ENCODE data around the gene SEC24C. TPM values are rescaled to one million over a fixed set of nuclear protein-coding genes. Genes with fewer than 3 reads are reported as not detected.

Gene SEC24C
- total RNA-seq, 5 donors from 2014 or later (not counting 1 experiment from before 2014, with no cell fraction given): 77.7 to 107 (median 92.2) TPM

GRCh38 chr10:73750819-73751218 is 6.6 kb downstream of the SEC24C start:
- Histone ChIP-seq H3K27me3 (replicated peaks in 1 of 2; ENCODE audit: control insufficient read depth in 2 of 2, extremely low read depth in 1 of 2, insufficient read depth in 2 of 2, low read length in 1 of 2) (no peaks in the 10 kb centered on the region), H3K4me3 (ENCODE audit: control insufficient read depth in 1 of 2, extremely low read depth in 1 of 2, low read length in 1 of 2) (no peak overlapping the region), H3K4me1 (ENCODE audit: control insufficient read depth in 1 of 2, extremely low read depth in 1 of 2, insufficient read depth in 2 of 2, low read length in 2 of 2) (peaks cover 3 to 16% of the 10 kb centered on the region in 2 experiments), H3K27ac (ENCODE audit: low read length) (no peak overlapping the region), H3K9me3 (no peaks in the 10 kb centered on the region), H3K36me3 (ENCODE audit: control insufficient read depth in 2 of 2, extremely low read depth in 1 of 2, insufficient read depth in 1 of 2, low read length in 1 of 2) (peaks cover 21 to 77% of the 10 kb centered on the region in 2 donors)
- WGBS (ENCODE audit: insufficient coverage): no CpG with 5 or more reads among the region's 1 CpG
- H3K36me3 Mint-ChIP-seq: peaks cover 47% of the 10 kb centered on the region
- ATAC-seq (replicated peaks in 1 of 4) (no peak), DNase-seq (no peak)
- CTCF ChIA-PET: no interaction called here
- POLR2A ChIA-PET: interaction anchor here in 1 of 2 donors (0.5 kb wide), 1 partner anchor 1668 kb away, joined by 3 read pairs; no protein-coding TSS in a partner anchor
- peaks cover 37 to 52% (median 46%) of the 10 kb centered on the region in 3 donors for H3K4me1 Mint-ChIP-seq
- no peak overlapping the region for H3K4me3 Mint-ChIP-seq
- no peaks in the 10 kb centered on the region for H3K9me3 Mint-ChIP-seq
- H3K27me3 Mint-ChIP-seq: no peaks in the 10 kb centered on the region
- no peak overlapping the region for H3K27ac Mint-ChIP-seq

- POLR2A ChIA-PET: interaction anchor here in 1 of 2 donors (0.9 to 1.3 kb wide), 2 partner anchors 9 to 18 kb away, joined by 3 read pairs; no protein-coding TSS in a partner anchor
- Mint-ChIP-seq H3K27ac (peak overlapping the region in 1 of 2 donors; percentile 79), H3K9me3 (no peaks in the 10 kb centered on the region), H3K36me3 (peaks cover 55% of the 10 kb centered on the region), H3K4me3 (no peak overlapping the region), H3K4me1 (peaks cover 43 to 56% (median 49%) of the 10 kb centered on the region in 3 donors), H3K27me3 (no peaks in the 10 kb centered on the region)
- WGBS (ENCODE audit: insufficient coverage): 89% methylated on average over 1 of the region's 1 CpG
- Histone ChIP-seq H3K27me3 (replicated peaks in 1 of 2; ENCODE audit: control insufficient read depth in 2 of 2, extremely low read depth in 1 of 2, insufficient read depth in 2 of 2, low read length in 1 of 2) (no peaks in the 10 kb centered on the region), H3K9me3 (no peaks in the 10 kb centered on the region), H3K36me3 (ENCODE audit: control insufficient read depth in 2 of 2, extremely low read depth in 1 of 2, insufficient read depth in 1 of 2, low read length in 1 of 2) (peaks cover 17 to 65% of the 10 kb centered on the region in 2 donors), H3K4me3 (ENCODE audit: control insufficient read depth in 1 of 2, extremely low read depth in 1 of 2, low read length in 1 of 2) (no peak overlapping the region), H3K4me1 (ENCODE audit: control insufficient read depth in 1 of 2, extremely low read depth in 1 of 2, insufficient read depth in 2 of 2, low read length in 2 of 2) (peaks cover 2 to 33% of the 10 kb centered on the region in 2 experiments), H3K27ac (ENCODE audit: low read length) (no peak overlapping the region)
- no peak for ATAC-seq (replicated peaks in 1 of 4)
- CTCF ChIA-PET: interaction anchor here in 1 of 2 donors (0.6 kb wide), 1 partner anchor 1264 kb away, joined by 8 read pairs; no protein-coding TSS in a partner anchor
- no peak for DNase-seq
These were observed 12.0 kb downstream of the SEC24C start for GRCh38 chr10:73756183-73756582.

GRCh38 chr10:73758704-73759511 is 14.7 kb downstream of the SEC24C start:
- Histone ChIP-seq H3K27me3 (replicated peaks in 1 of 2; ENCODE audit: control insufficient read depth in 2 of 2, extremely low read depth in 1 of 2, insufficient read depth in 2 of 2, low read length in 1 of 2) (no peaks in the 10 kb centered on the region), H3K27ac (ENCODE audit: low read length) (peak overlapping the region; percentile 83), H3K4me1 (ENCODE audit: control insufficient read depth in 1 of 2, extremely low read depth in 1 of 2, insufficient read depth in 2 of 2, low read length in 2 of 2) (peaks cover 2 to 54% of the 10 kb centered on the region in 2 experiments), H3K36me3 (ENCODE audit: control insufficient read depth in 2 of 2, extremely low read depth in 1 of 2, insufficient read depth in 1 of 2, low read length in 1 of 2) (peaks cover 2 to 65% of the 10 kb centered on the region in 2 donors), H3K9me3 (no peaks in the 10 kb centered on the region), H3K4me3 (ENCODE audit: control insufficient read depth in 1 of 2, extremely low read depth in 1 of 2, low read length in 1 of 2) (no peak overlapping the region)
- H3K9me3 Mint-ChIP-seq: no peaks in the 10 kb centered on the region
- peak overlapping the region; percentile 8 to 42 (median 32) for H3K4me3 Mint-ChIP-seq
- DNase-seq (peak in 9 of 35 experiments; percentile 13 to 66 (median 31)), ATAC-seq (replicated peaks in 1 of 4) (peak in 2 of 4 experiments; percentile 24 to 27)
- POLR2A ChIA-PET: interaction anchor here (0.6 to 1.9 kb wide), 8 partner anchors 10 to 663 kb away, joined by 3 to 15 read pairs (median 4); a partner anchor contains a TSS
- H3K4me1 Mint-ChIP-seq: peaks cover 47 to 67% (median 54%) of the 10 kb centered on the region in 3 donors
- no peaks in the 10 kb centered on the region for H3K27me3 Mint-ChIP-seq
- H3K36me3 Mint-ChIP-seq: peaks cover 58% of the 10 kb centered on the region
- whole genome bisulfite sequencing (ENCODE audit: insufficient coverage): 71% methylated on average over 9 of the region's 9 CpGs
- H3K27ac Mint-ChIP-seq: peak overlapping the region; percentile 71 to 92
- CTCF ChIA-PET: interaction anchor here in 1 of 2 donors (0.6 to 1.8 kb wide), 9 partner anchors 10 to 1161 kb away, joined by 3 to 6 read pairs (median 4); a partner anchor contains a TSS

- Histone ChIP-seq H3K36me3 (ENCODE audit: control insufficient read depth in 2 of 2, extremely low read depth in 1 of 2, insufficient read depth in 1 of 2, low read length in 1 of 2) (peaks cover 2 to 66% of the 10 kb centered on the region in 2 donors), H3K4me1 (ENCODE audit: control insufficient read depth in 1 of 2, extremely low read depth in 1 of 2, insufficient read depth in 2 of 2, low read length in 2 of 2) (peaks cover 2 to 56% of the 10 kb centered on the region in 2 experiments), H3K27me3 (replicated peaks in 1 of 2; ENCODE audit: control insufficient read depth in 2 of 2, extremely low read depth in 1 of 2, insufficient read depth in 2 of 2, low read length in 1 of 2) (no peaks in the 10 kb centered on the region), H3K4me3 (ENCODE audit: control insufficient read depth in 1 of 2, extremely low read depth in 1 of 2, low read length in 1 of 2) (no peak overlapping the region), H3K9me3 (no peaks in the 10 kb centered on the region), H3K27ac (ENCODE audit: low read length) (peak overlapping the region; percentile 83)
- H3K4me3 Mint-ChIP-seq: peak overlapping the region; percentile 8 to 42 (median 32)
- ChIA-PET POLR2A (interaction anchor here (0.6 to 1.9 kb wide), 5 partner anchors 9 to 664 kb away, joined by 3 to 15 read pairs (median 4); a partner anchor contains a TSS), CTCF (interaction anchor here in 1 of 2 donors (0.6 to 1.8 kb wide), 8 partner anchors 9 to 1160 kb away, joined by 3 to 6 read pairs (median 4); a partner anchor contains a TSS)
- peak overlapping the region; percentile 71 to 92 for H3K27ac Mint-ChIP-seq
- ATAC-seq (replicated peaks in 1 of 4): peak; percentile 74 to 91 (median 82)
- H3K4me1 Mint-ChIP-seq: peaks cover 45 to 68% (median 52%) of the 10 kb centered on the region in 3 donors
- no peaks in the 10 kb centered on the region for H3K9me3 Mint-ChIP-seq
- peaks cover 59% of the 10 kb centered on the region for H3K36me3 Mint-ChIP-seq
- DNase-seq: peak in 34 of 35 experiments; percentile 40 to 83 (median 70)
- no peaks in the 10 kb centered on the region for H3K27me3 Mint-ChIP-seq
- WGBS (ENCODE audit: insufficient coverage): 15% methylated on average over 4 of the region's 5 CpGs
These were observed 15.4 kb downstream of the SEC24C start for GRCh38 chr10:73759512-73760115.

DNA sequence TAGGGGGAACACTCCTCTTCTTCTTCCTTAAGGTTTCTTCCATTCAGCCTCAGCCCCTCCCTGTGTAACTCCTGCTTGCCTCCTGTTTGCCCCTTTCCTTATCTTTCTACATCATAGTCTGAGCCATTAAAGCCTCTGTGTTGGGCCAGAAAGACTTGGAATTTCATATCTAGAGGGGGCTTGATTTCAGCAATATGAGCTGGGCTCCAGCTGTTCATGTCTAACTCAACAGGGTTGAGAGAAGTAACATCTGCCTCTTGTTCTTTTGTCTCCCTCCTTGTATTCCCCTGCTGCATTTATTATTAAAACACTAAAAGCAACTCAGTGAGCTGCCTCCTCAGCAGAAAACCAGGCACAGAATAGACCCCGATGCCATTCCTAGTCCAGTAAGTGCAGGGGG is 17.6 kb downstream of the SEC24C start:
- no CpG with 5 or more reads among the region's 1 CpG for WGBS (ENCODE audit: insufficient coverage)
- ChIA-PET CTCF (no interaction called here), POLR2A (interaction anchor here in 1 of 2 donors (0.6 kb wide), 1 partner anchor 136 kb away, joined by 3 read pairs; no protein-coding TSS in a partner anchor)
- H3K4me1 ChIP-seq (ENCODE audit: control insufficient read depth in 1 of 2, extremely low read depth in 1 of 2, insufficient read depth in 2 of 2, low read length in 2 of 2): peaks cover 2 to 56% of the 10 kb centered on the region in 2 experiments
- H3K9me3 ChIP-seq: no peaks in the 10 kb centered on the region
- no peak for ATAC-seq (replicated peaks in 1 of 4)
- peaks cover 72% of the 10 kb centered on the region for H3K36me3 Mint-ChIP-seq
- H3K27me3 ChIP-seq (replicated peaks in 1 of 2; ENCODE audit: control insufficient read depth in 2 of 2, extremely low read depth in 1 of 2, insufficient read depth in 2 of 2, low read length in 1 of 2): no peaks in the 10 kb centered on the region
- no peak for DNase-seq
- peaks cover 40 to 60% (median 45%) of the 10 kb centered on the region in 3 donors for H3K4me1 Mint-ChIP-seq
- H3K36me3 ChIP-seq (ENCODE audit: control insufficient read depth in 2 of 2, extremely low read depth in 1 of 2, insufficient read depth in 1 of 2, low read length in 1 of 2): peaks cover 6 to 73% of the 10 kb centered on the region in 2 donors
- peak overlapping the region; percentile 25 to 76 for H3K27ac Mint-ChIP-seq
- H3K27me3 Mint-ChIP-seq: no peaks in the 10 kb centered on the region
- no peak overlapping the region for H3K4me3 Mint-ChIP-seq
- H3K27ac ChIP-seq (ENCODE audit: low read length): peak overlapping the region; percentile 83
- no peaks in the 10 kb centered on the region for H3K9me3 Mint-ChIP-seq
- H3K4me3 ChIP-seq (ENCODE audit: control insufficient read depth in 1 of 2, extremely low read depth in 1 of 2, low read length in 1 of 2): no peak overlapping the region
